IMR-90 (cell line): ENCODE results near the gene ANK2. TPM values are rescaled to one million over a fixed set of nuclear protein-coding genes. Genes with fewer than 3 reads are reported as not detected.

ENCODE experiments used
- ATAC-seq: fragments of 200-7000 bp; cut with Tn5 transposase; 2 replicates; pipeline ENCODE4 v1.9.1; 2020; ENCODE audit warnings: low read depth, mild to moderate bottlenecking, moderate library complexity
- BruUV-seq: library from RNA; stranded (reverse); fragments of 400-500 nt; replicated peaks from 2 replicates; lab custom pipeline; 2021; lab: Mats Ljungman, UMichigan
- CTCF ChIA-PET: fragments of 300-600 bp; formaldehyde crosslinking; extraction: SDS; loops from one replicate; lab custom pipeline; 2021; ENCODE audit warnings: antibody characterized with exemption; lab: Yijun Ruan, JAX
- POLR2A ChIA-PET: fragments of 300-600 bp; sonication (Branson Sonifier 250); formaldehyde crosslinking; loops from one replicate; lab custom pipeline; 2022; ENCODE audit warnings: antibody characterized with exemption; ENCODE audit not compliant: unreplicated experiment; lab: Charles Lee
- DNase-seq: peaks from one replicate; pipeline ENCODE4 v3.0.0; 2013
- H2AFZ ChIP-seq: replicated peaks from 2 replicates; pipeline ENCODE3; 2013; ENCODE audit warnings: low read length, mild to moderate bottlenecking; ENCODE audit not compliant: poor library complexity
- H2AK5ac ChIP-seq: 2 replicates; pipeline ENCODE4 v1.6.1; 2013; ENCODE audit warnings: low read depth, low read length, inconsistent platforms
- H2AK9ac ChIP-seq: replicated peaks from 2 replicates; pipeline ENCODE3; 2013; ENCODE audit warnings: mild to moderate bottlenecking, low read depth, low read length, moderate library complexity; ENCODE audit not compliant: poor library complexity
- H2BK120ac ChIP-seq: 2 replicates; pipeline ENCODE4 v1.6.1; 2013; ENCODE audit warnings: low read depth, low read length, inconsistent platforms
- H2BK15ac ChIP-seq: 3 replicates; pipeline ENCODE4 v1.6.1; 2013; ENCODE audit warnings: low read depth, low read length, inconsistent platforms
- H2BK20ac ChIP-seq: 2 replicates; pipeline ENCODE4 v1.6.1; 2013; ENCODE audit warnings: low read depth, mild to moderate bottlenecking, inconsistent platforms, low read length, moderate library complexity
- H2BK5ac ChIP-seq: 2 replicates; pipeline ENCODE4 v1.6.1; 2013; ENCODE audit warnings: mild to moderate bottlenecking, low read depth, low read length, inconsistent platforms; ENCODE audit not compliant: poor library complexity, severe bottlenecking
- H3K14ac ChIP-seq: replicated peaks from 2 replicates; pipeline ENCODE4 v1.6.1; 2013; ENCODE audit warnings: low read depth, low read length, inconsistent platforms
- H3K18ac ChIP-seq: 2 replicates; pipeline ENCODE4 v1.6.1; 2013; ENCODE audit warnings: low read depth, low read length, control low read depth
- H3K23ac ChIP-seq: 2 replicates; pipeline ENCODE4 v1.6.1; 2013; ENCODE audit warnings: low read depth, low read length, inconsistent platforms
- H3K27ac ChIP-seq: 2 replicates; pipeline ENCODE4 v1.5.1; 2013; ENCODE audit warnings: mild to moderate bottlenecking, control low read depth, low read length; ENCODE audit not compliant: insufficient read depth
- H3K27me3 ChIP-seq: 2 replicates; pipeline ENCODE4 v1.6.1; 2013; ENCODE audit warnings: low read length; ENCODE audit not compliant: control insufficient read depth, insufficient read depth
- H3K36me3 ChIP-seq: 2 replicates; pipeline ENCODE4 v1.6.1; 2013; ENCODE audit warnings: low read length, mixed read lengths; ENCODE audit not compliant: control insufficient read depth, insufficient read depth
- H3K4ac ChIP-seq: 2 replicates; pipeline ENCODE4 v1.6.1; 2013; ENCODE audit warnings: low read depth, low read length, inconsistent platforms
- H3K4me1 ChIP-seq: 2 replicates; pipeline ENCODE4 v1.6.1; 2013; ENCODE audit warnings: low read length, mixed read lengths; ENCODE audit not compliant: control insufficient read depth, insufficient read depth
- H3K4me2 ChIP-seq: 2 replicates; pipeline ENCODE4 v1.6.1; 2013; ENCODE audit warnings: low read depth, mild to moderate bottlenecking, control low read depth, low read length, moderate library complexity
- H3K4me3 ChIP-seq: 2 replicates; pipeline ENCODE4 v1.5.1; 2013; ENCODE audit warnings: low read depth, mild to moderate bottlenecking, control low read depth, low read length, moderate library complexity; ENCODE audit not compliant: insufficient read depth
- H3K56ac ChIP-seq: 2 replicates; pipeline ENCODE4 v1.6.1; 2013; ENCODE audit warnings: low read length, inconsistent platforms; ENCODE audit not compliant: insufficient read depth; ENCODE audit errors: extremely low read depth
- H3K79me1 ChIP-seq, 2 experiments: 2 replicates each; pipeline ENCODE4 v1.6.1; 2013; ENCODE audit warnings: low read length in 2 of 2, inconsistent platforms in 1 of 2, low read depth in 1 of 2
- H3K9ac ChIP-seq: 2 replicates; pipeline ENCODE4 v1.6.1; 2013; ENCODE audit warnings: low read depth, low read length, control low read depth
- H3K9me1 ChIP-seq: 2 replicates; pipeline ENCODE4 v1.6.1; 2013; ENCODE audit warnings: low read length, inconsistent platforms; ENCODE audit not compliant: insufficient read depth
- H3K9me3 ChIP-seq: 2 replicates; pipeline ENCODE4 v1.6.1; 2013; ENCODE audit warnings: low read length; ENCODE audit not compliant: control insufficient read depth, insufficient read depth
- H4K20me1 ChIP-seq: 2 replicates; pipeline ENCODE4 v1.6.1; 2013; ENCODE audit warnings: low read length, inconsistent platforms; ENCODE audit not compliant: insufficient read depth
- H4K5ac ChIP-seq: 2 replicates; pipeline ENCODE4 v1.6.1; 2013; ENCODE audit warnings: mild to moderate bottlenecking, low read depth, low read length, control low read depth
- H4K8ac ChIP-seq, 2 experiments: 2 replicates each; pipeline ENCODE4 v1.6.1; 2013; ENCODE audit warnings: low read depth in 2 of 2, low read length in 2 of 2, control low read depth in 1 of 2, inconsistent platforms in 1 of 2
- H4K91ac ChIP-seq: 2 replicates; pipeline ENCODE4 v1.6.1; 2013; ENCODE audit warnings: low read depth, low read length, inconsistent platforms; ENCODE audit not compliant: insufficient read depth
- BHLHE40 ChIP-seq: fragments of 150-350 bp; IDR thresholded peaks from 2 replicates; pipeline ENCODE4 v1.6.1; 2016; ENCODE audit warnings: mild to moderate bottlenecking, low read depth, low read length
- CHD1 ChIP-seq: IDR thresholded peaks from 2 replicates; pipeline ENCODE4 v1.6.1; 2012; ENCODE audit warnings: low read depth, low read length, improper control_type of control experiment
- FOS ChIP-seq: fragments of 150-350 bp; IDR thresholded peaks from 2 replicates; pipeline ENCODE4 v1.6.1; 2016; ENCODE audit warnings: low read depth, low read length
- MAFK ChIP-seq: IDR thresholded peaks from 2 replicates; pipeline ENCODE4 v1.6.1; 2012; ENCODE audit warnings: low read depth, low read length, improper control_type of control experiment
- MAZ ChIP-seq: IDR thresholded peaks from 2 replicates; pipeline ENCODE4 v1.6.1; 2012; ENCODE audit warnings: low read depth, mild to moderate bottlenecking, low read length, improper control_type of control experiment, moderate library complexity, borderline replicate concordance
- MXI1 ChIP-seq: IDR thresholded peaks from 2 replicates; pipeline ENCODE4 v1.6.1; 2012; ENCODE audit warnings: low read depth, mild to moderate bottlenecking, low read length, moderate library complexity, borderline replicate concordance
- NFE2L2 ChIP-seq: fragments of 150-350 bp; IDR thresholded peaks from 2 replicates; pipeline ENCODE4 v1.6.1; 2016; ENCODE audit warnings: low read depth, mild to moderate bottlenecking, low read length
- RCOR1 ChIP-seq: IDR thresholded peaks from 2 replicates; pipeline ENCODE4 v1.6.1; 2012; ENCODE audit warnings: mild to moderate bottlenecking, low read length, improper control_type of control experiment; ENCODE audit not compliant: insufficient replicate concordance
- RFX5 ChIP-seq: IDR thresholded peaks from 2 replicates; pipeline ENCODE4 v1.8.0; 2012; ENCODE audit warnings: low read depth, mild to moderate bottlenecking, low read length, moderate library complexity
- WGBS, 2 experiments: methylation state at CpG; one replicate each; pipeline versions ENCODE4 v1.1.5 to v1.1.7; 2013; ENCODE audit warnings: missing lambda C conversion rate in 2 of 2; ENCODE audit not compliant: insufficient read length in 1 of 2; ENCODE audit errors: extremely low coverage in 2 of 2; 5-methylcytosine and 5-hydroxymethylcytosine counted together
- dilution Hi-C: fragments of 300-500 bp; cut with HindIII; formaldehyde crosslinking; loops from one replicate; pipeline ENCODE4 v1.14.3; 2018; ENCODE audit warnings: low sequenced_read_pairs; ENCODE audit not compliant: unreplicated experiment
- in situ Hi-C: fragments of 300-500 bp; cut with MboI; formaldehyde crosslinking; loops from 3 replicates; pipeline ENCODE4 v1.14.3; 2019; ENCODE audit warnings: low sequenced_read_pairs, inconsistent platforms, mixed read lengths
- intact Hi-C: fragments of 100-400 bp; cut with micrococcal nuclease; formaldehyde crosslinking; loops from 2 replicates; pipeline ENCODE4 v1.10.0; 2022
- polyA plus RNA-seq, 3 experiments: library from polyadenylated mRNA; depleted of rRNA; stranded (reverse); fragments of >200 nt; gene quantifications; 2 replicates each; pipeline ENCODE4 v1.2.3, GENCODE V29; 2012; ENCODE audit warnings: low replicate concordance in 1 of 3
- total RNA-seq: library from RNA; depleted of rRNA; stranded (reverse); fragments of >200 nt; gene quantifications from 2 replicates; pipeline ENCODE4 v1.2.3, GENCODE V29; 2012
- TF ChIP-seq, protein P1 (sequence below): fragments of 150-350 bp; IDR thresholded peaks from 2 replicates; pipeline ENCODE4 v1.6.1; 2017; ENCODE audit warnings: mild to moderate bottlenecking, antibody characterized with exemption, low read length, low read depth
- TF ChIP-seq, protein P2 (sequence below): conservative IDR thresholded peaks from 2 replicates; pipeline ENCODE4 v1.5.1; 2012; ENCODE audit warnings: mild to moderate bottlenecking, low read depth, low read length, improper control_type of control experiment

ANK2 gene
- total and polyA plus RNA-seq, 2 of the 4 experiments (the other 2 are of a cell fraction): 0.82 to 6.6 TPM

DNA sequence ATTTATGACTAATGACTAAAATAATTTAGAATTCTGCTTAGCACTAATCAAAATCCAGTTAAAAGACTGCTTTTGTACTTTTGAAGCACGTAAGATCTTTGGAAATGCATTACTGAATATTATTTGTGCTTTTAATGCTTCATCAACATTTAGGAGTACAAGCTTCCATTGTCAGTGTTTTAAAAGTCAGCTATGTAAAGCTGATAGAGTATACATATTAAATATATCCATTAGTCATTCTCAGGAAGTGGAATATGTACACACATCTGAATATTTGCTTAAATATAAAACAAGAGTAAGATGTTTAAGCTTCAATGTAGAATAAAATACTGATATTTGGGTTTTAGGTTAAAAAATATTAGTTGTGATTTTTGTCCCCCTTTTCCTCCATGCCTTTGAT lies 54.1 kb downstream of the ANK2 start:
- intact Hi-C loops: loop anchor here (10.0 kb wide), 1 partner anchor 1591 kb away; no protein-coding TSS in a partner anchor
- Histone ChIP-seq H3K4me2 (no peak overlapping the region), H2AK5ac (no peak overlapping the region), H4K5ac (no peak overlapping the region), H3K27me3 (no peaks in the 10 kb centered on the region; the same call in 1 of the 2 replicates), H2BK5ac (no peak overlapping the region), H2BK15ac (no peak overlapping the region), H3K56ac (no peak overlapping the region), H3K4ac (no peak overlapping the region), H3K36me3 (no peaks in the 10 kb centered on the region), H2BK120ac (no peak overlapping the region), H3K27ac (no peak overlapping the region), H3K79me1 (no peaks in the 10 kb centered on the region), H3K9me3 (no peaks in the 10 kb centered on the region), H4K91ac (no peak overlapping the region), H3K4me3 (no peak overlapping the region), H3K9me1 (no peaks in the 10 kb centered on the region), H3K4me1 (no peaks in the 10 kb centered on the region), H4K20me1 (no peaks in the 10 kb centered on the region), H3K23ac (no peak overlapping the region), H2AFZ (no peak overlapping the region), H2AK9ac (no peak overlapping the region), H3K18ac (no peak overlapping the region), H3K9ac (no peak overlapping the region), H2BK20ac (no peak overlapping the region), H4K8ac (no peak overlapping the region), H3K14ac (no peak overlapping the region)
- DNase-seq (no peak), ATAC-seq (no peak)
- ChIA-PET CTCF (no interaction called here), POLR2A (no interaction called here)
- TF ChIP-seq MXI1 (no peak), NFE2L2 (no peak), CHD1 (no peak), BHLHE40 (no peak), RFX5 (no peak), FOS (no peak), MAFK (no peak), RCOR1 (no peak), MAZ (no peak)
- TF ChIP-seq, protein P1, sequence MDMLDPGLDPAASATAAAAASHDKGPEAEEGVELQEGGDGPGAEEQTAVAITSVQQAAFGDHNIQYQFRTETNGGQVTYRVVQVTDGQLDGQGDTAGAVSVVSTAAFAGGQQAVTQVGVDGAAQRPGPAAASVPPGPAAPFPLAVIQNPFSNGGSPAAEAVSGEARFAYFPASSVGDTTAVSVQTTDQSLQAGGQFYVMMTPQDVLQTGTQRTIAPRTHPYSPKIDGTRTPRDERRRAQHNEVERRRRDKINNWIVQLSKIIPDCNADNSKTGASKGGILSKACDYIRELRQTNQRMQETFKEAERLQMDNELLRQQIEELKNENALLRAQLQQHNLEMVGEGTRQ: no peak
- TF ChIP-seq, protein P2, sequence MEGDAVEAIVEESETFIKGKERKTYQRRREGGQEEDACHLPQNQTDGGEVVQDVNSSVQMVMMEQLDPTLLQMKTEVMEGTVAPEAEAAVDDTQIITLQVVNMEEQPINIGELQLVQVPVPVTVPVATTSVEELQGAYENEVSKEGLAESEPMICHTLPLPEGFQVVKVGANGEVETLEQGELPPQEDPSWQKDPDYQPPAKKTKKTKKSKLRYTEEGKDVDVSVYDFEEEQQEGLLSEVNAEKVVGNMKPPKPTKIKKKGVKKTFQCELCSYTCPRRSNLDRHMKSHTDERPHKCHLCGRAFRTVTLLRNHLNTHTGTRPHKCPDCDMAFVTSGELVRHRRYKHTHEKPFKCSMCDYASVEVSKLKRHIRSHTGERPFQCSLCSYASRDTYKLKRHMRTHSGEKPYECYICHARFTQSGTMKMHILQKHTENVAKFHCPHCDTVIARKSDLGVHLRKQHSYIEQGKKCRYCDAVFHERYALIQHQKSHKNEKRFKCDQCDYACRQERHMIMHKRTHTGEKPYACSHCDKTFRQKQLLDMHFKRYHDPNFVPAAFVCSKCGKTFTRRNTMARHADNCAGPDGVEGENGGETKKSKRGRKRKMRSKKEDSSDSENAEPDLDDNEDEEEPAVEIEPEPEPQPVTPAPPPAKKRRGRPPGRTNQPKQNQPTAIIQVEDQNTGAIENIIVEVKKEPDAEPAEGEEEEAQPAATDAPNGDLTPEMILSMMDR: no peak
- no TSS peak for BruUV-seq
- dilution Hi-C loops: no loop called here
- in situ Hi-C loops: no loop called here
- WGBS, 2 experiments: no CpG with 5 or more reads among the region's 1 CpG
